ENCODE measurements around the gene SH3D21.

DNA sequence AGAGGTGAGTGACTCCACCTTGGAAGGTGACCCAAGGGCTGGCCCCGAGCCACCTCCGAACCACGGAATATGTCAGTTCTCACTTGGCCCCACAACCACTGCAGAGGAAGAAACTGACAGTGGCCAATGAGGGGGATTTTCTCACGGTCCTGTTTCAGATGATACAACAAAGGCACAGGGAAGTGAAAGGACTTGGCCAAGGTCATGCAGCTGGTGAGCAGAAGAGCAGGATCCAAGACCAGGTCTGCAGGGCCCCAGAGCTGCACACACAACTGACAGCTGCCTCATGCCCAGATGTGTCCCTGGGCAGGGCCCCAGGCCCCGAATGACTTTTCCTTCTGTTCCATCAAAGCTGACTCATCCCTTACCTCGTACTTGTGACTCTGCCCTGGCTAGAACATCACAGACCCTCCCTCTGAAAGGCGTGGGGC lies 43.1 kb downstream of the SH3D21 start:
- TF ChIP-seq, protein P1, sequence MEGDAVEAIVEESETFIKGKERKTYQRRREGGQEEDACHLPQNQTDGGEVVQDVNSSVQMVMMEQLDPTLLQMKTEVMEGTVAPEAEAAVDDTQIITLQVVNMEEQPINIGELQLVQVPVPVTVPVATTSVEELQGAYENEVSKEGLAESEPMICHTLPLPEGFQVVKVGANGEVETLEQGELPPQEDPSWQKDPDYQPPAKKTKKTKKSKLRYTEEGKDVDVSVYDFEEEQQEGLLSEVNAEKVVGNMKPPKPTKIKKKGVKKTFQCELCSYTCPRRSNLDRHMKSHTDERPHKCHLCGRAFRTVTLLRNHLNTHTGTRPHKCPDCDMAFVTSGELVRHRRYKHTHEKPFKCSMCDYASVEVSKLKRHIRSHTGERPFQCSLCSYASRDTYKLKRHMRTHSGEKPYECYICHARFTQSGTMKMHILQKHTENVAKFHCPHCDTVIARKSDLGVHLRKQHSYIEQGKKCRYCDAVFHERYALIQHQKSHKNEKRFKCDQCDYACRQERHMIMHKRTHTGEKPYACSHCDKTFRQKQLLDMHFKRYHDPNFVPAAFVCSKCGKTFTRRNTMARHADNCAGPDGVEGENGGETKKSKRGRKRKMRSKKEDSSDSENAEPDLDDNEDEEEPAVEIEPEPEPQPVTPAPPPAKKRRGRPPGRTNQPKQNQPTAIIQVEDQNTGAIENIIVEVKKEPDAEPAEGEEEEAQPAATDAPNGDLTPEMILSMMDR (IDR thresholded peaks at IDR 0.05; ENCODE audit: low read depth, low read length), result no peak
- no peak for TF ChIP-seq EZH2phosphoT487 (IDR thresholded peaks at IDR 0.05; ENCODE audit: low read depth)

All from OCI-LY3 (cell line).